ENCODE data around the gene MARS1.
A peak's percentile ranks its signal among the peaks of the same experiment; 100 is the strongest.

Gene MARS1

GRCh38 chr12:57458665-57459054, 29.2 kb upstream of the MARS1 start:
- no peak for DNase-seq (ENCODE audit: low spot score)

GRCh38 chr12:57459055-57459749, 28.7 kb upstream of the MARS1 start:
- DNase-seq (ENCODE audit: low spot score): peak; percentile 99

- no peak for DNase-seq (ENCODE audit: low spot score)
Measured at GRCh38 chr12:57459750-57460467, 28.0 kb upstream of the MARS1 start, which contains the start of gene GLI1. TSS of gene GLI1 (plus strand) at chr12:57459785. CDS start at chr12:57463692, 3,907 bp downstream.

GRCh38 chr12:57460468-57460784, 27.4 kb upstream of the MARS1 start:
- peak; percentile 74 for DNase-seq (ENCODE audit: low spot score)

- peak; percentile 33 for DNase-seq (ENCODE audit: low spot score)
Measured at GRCh38 chr12:57460841-57461275, 27.0 kb upstream of the MARS1 start.

GRCh38 chr12:57461276-57461916, 26.5 kb upstream of the MARS1 start:
- DNase-seq (ENCODE audit: low spot score): peak; percentile 61

- peak; percentile 55 for DNase-seq (ENCODE audit: low spot score)
Measured at GRCh38 chr12:57461917-57462250, 26.0 kb upstream of the MARS1 start.

- DNase-seq (ENCODE audit: low spot score): peak; percentile 97
Measured at GRCh38 chr12:57462251-57462911, 25.5 kb upstream of the MARS1 start.

GRCh38 chr12:57462912-57463253, 25.0 kb upstream of the MARS1 start:
- no peak for DNase-seq (ENCODE audit: low spot score)

GRCh38 chr12:57464569-57464968, 23.3 kb upstream of the MARS1 start:
- DNase-seq (ENCODE audit: low spot score): no peak

- DNase-seq (ENCODE audit: low spot score): no peak
Measured at GRCh38 chr12:57465030-57465746, 22.7 kb upstream of the MARS1 start.

GRCh38 chr12:57465747-57466505, 21.9 kb upstream of the MARS1 start:
- DNase-seq (ENCODE audit: low spot score): no peak

- no peak for DNase-seq (ENCODE audit: low spot score)
Measured at GRCh38 chr12:57467212-57467874, 20.5 kb upstream of the MARS1 start.

- DNase-seq (ENCODE audit: low spot score): no peak
Measured at GRCh38 chr12:57467915-57468314, 20.0 kb upstream of the MARS1 start.

GRCh38 chr12:57469296-57470164, 18.3 kb upstream of the MARS1 start:
- DNase-seq (ENCODE audit: low spot score): no peak

- DNase-seq (ENCODE audit: low spot score): no peak
Measured at GRCh38 chr12:57470286-57470969, 17.4 kb upstream of the MARS1 start.

GRCh38 chr12:57470970-57471656, 16.8 kb upstream of the MARS1 start:
- DNase-seq (ENCODE audit: low spot score): no peak

GRCh38 chr12:57471661-57472060, 16.2 kb upstream of the MARS1 start:
- no peak for DNase-seq (ENCODE audit: low spot score)

- no peak for DNase-seq (ENCODE audit: low spot score)
Measured at GRCh38 chr12:57472391-57472790, 15.5 kb upstream of the MARS1 start.
